ENCODE data around the gene BPIFB3. TPM values are rescaled to one million over a fixed set of nuclear protein-coding genes. Genes with fewer than 3 reads are reported as not detected.

The BPIFB3 gene
- total RNA-seq, 1 donor from 2014 or later: not detected

GRCh38 chr20:33022289-33022688 is 31.4 kb upstream of the BPIFB3 start:
- H3K27ac Mint-ChIP-seq: no peak overlapping the region
- H3K4me3 Mint-ChIP-seq: no peak overlapping the region
- no peaks in the 10 kb centered on the region for H3K4me1 Mint-ChIP-seq
- no peaks in the 10 kb centered on the region for H3K9me3 Mint-ChIP-seq
- intact Hi-C loops (cut with micrococcal nuclease): no loop called here
- H3K36me3 Mint-ChIP-seq (ENCODE audit: low read depth): no peaks in the 10 kb centered on the region
- no peak for DNase-seq
- no peaks in the 10 kb centered on the region for H3K27me3 Mint-ChIP-seq

GRCh38 chr20:33022694-33023438 is 30.8 kb upstream of the BPIFB3 start:
- Mint-ChIP-seq H3K27ac (no peak overlapping the region), H3K9me3 (no peaks in the 10 kb centered on the region), H3K27me3 (no peaks in the 10 kb centered on the region), H3K4me1 (no peaks in the 10 kb centered on the region), H3K36me3 (ENCODE audit: low read depth) (no peaks in the 10 kb centered on the region), H3K4me3 (no peak overlapping the region)
- intact Hi-C loops (cut with micrococcal nuclease): no loop called here
- no peak for DNase-seq

- intact Hi-C loops (cut with micrococcal nuclease): no loop called here
- no peak for DNase-seq
- H3K9me3 Mint-ChIP-seq: no peaks in the 10 kb centered on the region
- no peaks in the 10 kb centered on the region for H3K36me3 Mint-ChIP-seq (ENCODE audit: low read depth)
- H3K4me3 Mint-ChIP-seq: no peak overlapping the region
- H3K4me1 Mint-ChIP-seq: no peaks in the 10 kb centered on the region
- H3K27ac Mint-ChIP-seq: no peak overlapping the region
- no peaks in the 10 kb centered on the region for H3K27me3 Mint-ChIP-seq
Measured at GRCh38 chr20:33023439-33024242, 30.1 kb upstream of the BPIFB3 start.

GRCh38 chr20:33024243-33024560 is 29.5 kb upstream of the BPIFB3 start:
- intact Hi-C loops (cut with micrococcal nuclease): no loop called here
- Mint-ChIP-seq H3K36me3 (ENCODE audit: low read depth) (no peaks in the 10 kb centered on the region), H3K4me1 (no peaks in the 10 kb centered on the region), H3K4me3 (no peak overlapping the region), H3K27me3 (no peaks in the 10 kb centered on the region), H3K9me3 (no peaks in the 10 kb centered on the region), H3K27ac (no peak overlapping the region)
- no peak for DNase-seq

GRCh38 chr20:33024609-33025317 is 28.9 kb upstream of the BPIFB3 start:
- no peak overlapping the region for H3K27ac Mint-ChIP-seq
- no peaks in the 10 kb centered on the region for H3K4me1 Mint-ChIP-seq
- intact Hi-C loops (cut with micrococcal nuclease): no loop called here
- H3K9me3 Mint-ChIP-seq: no peaks in the 10 kb centered on the region
- H3K27me3 Mint-ChIP-seq: no peaks in the 10 kb centered on the region
- no peaks in the 10 kb centered on the region for H3K36me3 Mint-ChIP-seq (ENCODE audit: low read depth)
- DNase-seq: no peak
- no peak overlapping the region for H3K4me3 Mint-ChIP-seq

- DNase-seq: no peak
- intact Hi-C loops (cut with micrococcal nuclease): no loop called here
- Mint-ChIP-seq H3K4me1 (no peaks in the 10 kb centered on the region), H3K27ac (no peak overlapping the region), H3K4me3 (no peak overlapping the region), H3K9me3 (no peaks in the 10 kb centered on the region), H3K27me3 (no peaks in the 10 kb centered on the region), H3K36me3 (ENCODE audit: low read depth) (no peaks in the 10 kb centered on the region)
Measured at GRCh38 chr20:33025318-33025876, 28.3 kb upstream of the BPIFB3 start.

GRCh38 chr20:33026072-33026778 is 27.5 kb upstream of the BPIFB3 start:
- H3K4me3 Mint-ChIP-seq: no peak overlapping the region
- no peaks in the 10 kb centered on the region for H3K27me3 Mint-ChIP-seq
- intact Hi-C loops (cut with micrococcal nuclease): no loop called here
- H3K27ac Mint-ChIP-seq: no peak overlapping the region
- H3K36me3 Mint-ChIP-seq (ENCODE audit: low read depth): no peaks in the 10 kb centered on the region
- DNase-seq: no peak
- no peaks in the 10 kb centered on the region for H3K9me3 Mint-ChIP-seq
- H3K4me1 Mint-ChIP-seq: no peaks in the 10 kb centered on the region

- Mint-ChIP-seq H3K27ac (no peak overlapping the region), H3K4me3 (no peak overlapping the region), H3K36me3 (ENCODE audit: low read depth) (no peaks in the 10 kb centered on the region), H3K9me3 (no peaks in the 10 kb centered on the region), H3K27me3 (no peaks in the 10 kb centered on the region), H3K4me1 (no peaks in the 10 kb centered on the region)
- intact Hi-C loops (cut with micrococcal nuclease): no loop called here
- DNase-seq: no peak
Measured at GRCh38 chr20:33026779-33027759, 26.6 kb upstream of the BPIFB3 start.

- no peaks in the 10 kb centered on the region for H3K4me1 Mint-ChIP-seq
- no peak overlapping the region for H3K27ac Mint-ChIP-seq
- DNase-seq: no peak
- H3K27me3 Mint-ChIP-seq: no peaks in the 10 kb centered on the region
- H3K9me3 Mint-ChIP-seq: no peaks in the 10 kb centered on the region
- intact Hi-C loops (cut with micrococcal nuclease): no loop called here
- H3K36me3 Mint-ChIP-seq (ENCODE audit: low read depth): no peaks in the 10 kb centered on the region
- no peak overlapping the region for H3K4me3 Mint-ChIP-seq
Measured at GRCh38 chr20:33027769-33028751, 25.6 kb upstream of the BPIFB3 start.

- H3K36me3 Mint-ChIP-seq (ENCODE audit: low read depth): no peaks in the 10 kb centered on the region
- no peak for DNase-seq
- no peaks in the 10 kb centered on the region for H3K9me3 Mint-ChIP-seq
- H3K27ac Mint-ChIP-seq: no peak overlapping the region
- H3K4me1 Mint-ChIP-seq: no peaks in the 10 kb centered on the region
- H3K4me3 Mint-ChIP-seq: no peak overlapping the region
- intact Hi-C loops (cut with micrococcal nuclease): no loop called here
- no peaks in the 10 kb centered on the region for H3K27me3 Mint-ChIP-seq
Measured at GRCh38 chr20:33028875-33029274, 24.8 kb upstream of the BPIFB3 start.

GRCh38 chr20:33030076-33030475 is 23.6 kb upstream of the BPIFB3 start:
- no peaks in the 10 kb centered on the region for H3K27me3 Mint-ChIP-seq
- H3K36me3 Mint-ChIP-seq (ENCODE audit: low read depth): no peaks in the 10 kb centered on the region
- no peak overlapping the region for H3K4me3 Mint-ChIP-seq
- DNase-seq: no peak
- no peak overlapping the region for H3K27ac Mint-ChIP-seq
- H3K9me3 Mint-ChIP-seq: no peaks in the 10 kb centered on the region
- intact Hi-C loops (cut with micrococcal nuclease): no loop called here
- H3K4me1 Mint-ChIP-seq: no peaks in the 10 kb centered on the region

- no peaks in the 10 kb centered on the region for H3K27me3 Mint-ChIP-seq
- DNase-seq: no peak
- intact Hi-C loops (cut with micrococcal nuclease): no loop called here
- no peak overlapping the region for H3K4me3 Mint-ChIP-seq
- H3K27ac Mint-ChIP-seq: no peak overlapping the region
- H3K36me3 Mint-ChIP-seq (ENCODE audit: low read depth): no peaks in the 10 kb centered on the region
- H3K4me1 Mint-ChIP-seq: no peaks in the 10 kb centered on the region
- no peaks in the 10 kb centered on the region for H3K9me3 Mint-ChIP-seq
Measured at GRCh38 chr20:33030569-33030968, 23.1 kb upstream of the BPIFB3 start.

Measured in activated CD4-positive, alpha-beta T cell treated with anti-CD3 and anti-CD28 coated beads, Interleukin-2, amount 10 ng/mL, durations not matched to agents 24 days and 14 days (primary cell).